HG02981 (cell line): ENCODE data around the gene COQ10A.

Source experiments
- ATAC-seq: cut with Tn5 transposase; IDR thresholded peaks from one replicate; pipeline ENCODE4 v1.9.1; 2021; ENCODE audit warnings: mild to moderate bottlenecking, moderate library complexity; ENCODE audit not compliant: unreplicated experiment

Gene COQ10A

DNA sequence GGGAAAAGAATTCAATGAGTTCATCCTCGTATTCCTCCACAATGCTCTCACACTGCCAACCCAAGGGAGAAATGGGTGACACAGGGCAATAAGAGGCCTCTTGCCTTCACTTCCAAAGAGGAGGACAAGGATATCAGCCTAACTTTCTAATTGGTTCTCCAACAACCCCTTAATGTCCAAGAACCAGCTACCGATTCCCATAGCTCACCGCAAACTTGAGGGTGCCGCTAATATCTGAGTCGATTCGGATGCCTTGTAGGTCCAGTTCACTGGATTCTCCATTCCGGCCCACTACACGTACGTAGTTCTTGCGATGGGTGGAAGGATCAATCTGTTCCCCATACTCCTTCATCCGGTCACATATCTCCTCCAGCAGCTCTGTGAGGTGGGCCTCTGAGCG is 44.3 kb downstream of the COQ10A start:
- ATAC-seq: no peak

DNA sequence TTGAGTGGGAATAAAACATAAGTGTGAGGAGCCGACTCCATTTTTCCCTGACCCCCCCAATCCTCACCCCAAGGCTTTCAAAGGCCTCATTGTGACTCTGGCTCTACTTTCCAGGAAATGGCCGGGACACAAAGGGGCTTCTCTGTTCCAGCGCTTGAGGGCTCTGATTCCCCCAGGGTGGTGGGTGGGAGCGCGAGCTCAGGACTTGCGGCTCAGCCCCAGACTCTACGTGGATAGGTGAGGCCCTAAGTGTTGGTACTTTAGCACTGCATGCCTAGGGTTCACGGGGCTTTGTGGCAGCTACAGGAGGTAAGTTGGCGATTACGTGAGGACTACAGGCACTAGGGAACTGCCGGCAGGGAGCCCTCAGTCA is 48.5 kb downstream of the COQ10A start:
- ATAC-seq: no peak

DNA sequence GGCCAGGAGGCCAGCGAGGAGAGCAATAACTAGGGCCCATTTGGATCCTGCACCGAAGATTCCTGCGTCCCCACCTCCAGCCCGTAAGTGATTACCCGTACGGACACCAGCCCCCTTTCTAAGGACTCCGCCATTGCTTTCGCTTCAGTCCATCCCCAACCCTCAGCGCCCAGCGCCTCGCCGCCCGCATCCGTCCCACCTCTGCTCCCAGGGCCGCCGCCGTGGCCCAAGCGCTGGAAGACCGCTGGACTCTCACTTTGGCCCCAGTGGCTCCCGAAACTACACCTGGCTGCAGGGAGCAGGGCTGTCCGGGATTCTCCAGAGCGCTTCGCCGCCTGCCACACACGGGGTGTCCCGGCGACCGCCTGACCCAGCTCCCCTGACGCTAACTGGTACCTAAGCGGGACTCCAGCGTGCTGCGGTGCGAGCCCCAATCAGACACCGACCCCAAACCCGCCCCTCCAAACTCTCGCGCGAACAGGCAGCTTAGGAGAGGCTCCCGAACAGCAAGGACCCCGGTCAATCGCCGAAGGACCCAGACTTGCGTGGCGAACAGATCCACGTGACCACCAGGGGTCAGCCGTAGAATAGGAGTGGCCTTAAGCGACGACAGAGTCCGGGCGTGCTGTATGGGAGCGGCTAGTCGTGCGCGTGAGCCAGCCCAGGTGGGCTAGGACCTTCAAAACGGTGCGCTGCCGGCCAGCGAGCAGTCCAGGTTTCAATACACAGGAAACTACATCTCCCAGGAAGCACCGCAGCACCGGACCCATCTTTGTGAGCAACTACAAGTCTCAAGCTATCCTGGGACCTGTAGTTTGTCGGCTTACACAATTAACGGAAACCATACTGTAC is 49.1 kb downstream of the COQ10A start, which contains the start of gene CNPY2:
CNPY2 (minus strand) TSS at position 367 of the 852 bp plus-strand sequence. CDS start 771 bp downstream, outside the sequence.
- peak; percentile 89 for ATAC-seq

DNA sequence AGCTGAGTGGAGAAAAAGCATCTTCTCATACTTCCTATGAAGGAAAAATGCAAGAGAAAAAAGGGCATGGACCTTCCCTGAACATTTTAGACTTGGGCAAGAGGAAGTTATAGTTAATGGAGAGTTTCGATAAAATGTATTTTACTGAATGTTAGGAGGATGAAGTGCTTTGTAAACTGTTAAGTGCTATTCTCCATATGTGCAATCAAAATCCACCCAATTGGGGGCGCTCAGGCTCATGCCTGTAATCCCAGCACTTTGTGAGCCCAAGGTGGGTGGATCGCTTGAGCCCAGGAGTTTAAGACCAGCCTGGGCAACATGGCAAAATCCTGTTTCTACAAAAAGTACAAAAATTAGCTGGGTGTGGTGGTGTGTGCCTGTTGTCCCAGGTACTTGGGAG is 50.9 kb downstream of the COQ10A start:
- ATAC-seq: no peak
